SK-N-MC (cell line): ENCODE results near the gene JAG1.

Experiments used
- EZH2 ChIP-seq: fragments of 200-600 bp; sonication (generic); IDR thresholded peaks from one replicate; pipeline ENCODE4 v1.6.1; 2017; ENCODE audit warnings: antibody characterized with exemption
- POLR2AphosphoS5 ChIP-seq: IDR thresholded peaks from 2 replicates; pipeline ENCODE4 v1.6.1; 2012; ENCODE audit warnings: mild to moderate bottlenecking, low read depth, low read length, borderline replicate concordance

- TF ChIP-seq EZH2 (no peak), POLR2AphosphoS5 (no peak)
Measured at GRCh38 chr20:10602221-10602871, 71.5 kb downstream of the JAG1 start.
